HCT116 (cell line): ENCODE measurements around the gene ANO3. TPM values are rescaled to one million over a fixed set of nuclear protein-coding genes. Genes with fewer than 3 reads are reported as not detected.

Experiments
- ATAC-seq: fragments of 200-7000 bp; cut with Tn5 transposase; 2 replicates; pipeline ENCODE4 v1.9.1; 2020; ENCODE audit warnings: mild to moderate bottlenecking, moderate library complexity
- BruUV-seq: library from RNA; stranded (reverse); fragments of 400-500 nt; replicated peaks from 2 replicates; lab custom pipeline; 2021; lab: Mats Ljungman, UMichigan
- CTCF ChIA-PET: fragments of 300-600 bp; sonication (Branson Sonifier 250); formaldehyde crosslinking; loops from one replicate; lab custom pipeline; 2021; ENCODE audit warnings: antibody characterized with exemption; lab: Charles Lee
- POLR2A ChIA-PET: fragments of 300-600, 350-600 bp; sonication (Branson Sonifier 250); formaldehyde crosslinking; loops from one replicate; lab custom pipeline; 2021; ENCODE audit warnings: antibody characterized with exemption; lab: Charles Lee
- RAD21 ChIA-PET, 2 experiments: fragments of 300-600 bp; sonication (Branson Sonifier 250); formaldehyde crosslinking; loops; one replicate each; lab custom pipeline; 2023; ENCODE audit warnings: low total read pairs in 2 of 2; ENCODE audit not compliant: uncharacterized antibody in 2 of 2, unreplicated experiment in 2 of 2, low non-redundant PET in 1 of 2; lab: Charles Lee
- DNase-seq: peaks from one replicate; pipeline ENCODE4 v3.0.0-alpha.2; 2010; ENCODE audit warnings: low read depth, low spot score
- H2AFZ ChIP-seq: fragments of 200-600 bp; shearing (Covaris generic), sonication (generic); 2 replicates; pipeline ENCODE4 v1.6.1; 2017; ENCODE audit warnings: low read depth, mixed run types, mixed read lengths, antibody characterized with exemption, low read length; ENCODE audit not compliant: poor library complexity, severe bottlenecking
- H3K27ac ChIP-seq: 2 replicates; pipeline ENCODE4 v1.5.1; 2012; ENCODE audit warnings: low read depth, low read length
- H3K27me3 ChIP-seq: fragments of 200-600 bp; sonication (generic); 2 replicates; pipeline ENCODE4 v1.6.1; 2016; ENCODE audit warnings: mixed run types, low read length, mixed read lengths; ENCODE audit not compliant: insufficient read depth
- H3K36me3 ChIP-seq, 2 experiments: fragments of 200-500 bp in 1 of 2; fragments of 200-600 bp in 1 of 2; sonication (Bioruptor generic) in 1 of 2; sonication (generic) in 1 of 2; 2 replicates each; pipeline versions ENCODE4 v1.5.1 to v1.6.1; 2014 to 2016; ENCODE audit warnings: low read length in 2 of 2, inconsistent platforms in 1 of 2, mixed read lengths in 1 of 2, mixed run types in 1 of 2; ENCODE audit not compliant: insufficient read depth in 2 of 2, control insufficient read depth in 1 of 2
- H3K4me1 ChIP-seq, 2 experiments: fragments of 200-600 bp in 1 of 2; sonication (generic) in 1 of 2; 2 replicates each; pipeline versions ENCODE4 v1.5.1 to v1.6.1; 2012 to 2017; ENCODE audit warnings: low read length in 2 of 2, inconsistent platforms in 1 of 2, mild to moderate bottlenecking in 1 of 2, mixed read lengths in 1 of 2, mixed run types in 1 of 2, moderate library complexity in 1 of 2; ENCODE audit not compliant: insufficient read depth in 2 of 2, control insufficient read depth in 1 of 2
- H3K4me2 ChIP-seq: fragments of 200-600 bp; sonication (generic); 2 replicates; pipeline ENCODE4 v1.6.1; 2017; ENCODE audit warnings: mixed run types, low read length, mixed read lengths
- H3K4me3 ChIP-seq, 2 experiments: fragments of 200-600 bp in 1 of 2; sonication (generic) in 1 of 2; replicated peaks in 1 of 2; 2 replicates each; pipeline ENCODE4 v1.5.1; 2011 to 2016; ENCODE audit warnings: low read length in 2 of 2, control low read depth in 1 of 2, low read depth in 1 of 2, mild to moderate bottlenecking in 1 of 2, mixed read lengths in 1 of 2, mixed run types in 1 of 2
- H3K79me2 ChIP-seq: fragments of 200-600 bp; sonication (generic); 2 replicates; pipeline ENCODE4 v1.6.1; 2017; ENCODE audit warnings: mild to moderate bottlenecking, mixed run types, low read length, moderate library complexity, mixed read lengths; ENCODE audit not compliant: insufficient read depth
- H3K9ac ChIP-seq: fragments of 200-600 bp; sonication (generic); 2 replicates; pipeline ENCODE4 v1.6.1; 2016; ENCODE audit warnings: low read length, mixed read lengths
- H3K9me2 ChIP-seq: fragments of 200-600 bp; sonication (generic), shearing (Covaris generic); 2 replicates; pipeline ENCODE4 v1.6.1; 2017; ENCODE audit warnings: mixed run types, mild to moderate bottlenecking, moderate library complexity; ENCODE audit not compliant: insufficient read depth
- H3K9me3 ChIP-seq, 2 experiments: fragments of 200-500 bp in 1 of 2; fragments of 200-600 bp in 1 of 2; sonication (Bioruptor generic) in 1 of 2; sonication (generic) in 1 of 2; 2 replicates each; pipeline ENCODE4 v1.6.1; 2014 to 2017; ENCODE audit warnings: low read length in 2 of 2, mixed read lengths in 2 of 2, inconsistent platforms in 1 of 2, low read depth in 1 of 2, mild to moderate bottlenecking in 1 of 2, mixed run types in 1 of 2, moderate library complexity in 1 of 2; ENCODE audit not compliant: control insufficient read depth in 1 of 2, insufficient read depth in 1 of 2
- H4K20me1 ChIP-seq: fragments of 200-600 bp; sonication (generic), shearing (Covaris generic); 2 replicates; pipeline ENCODE4 v1.6.1; 2017; ENCODE audit warnings: mixed run types, mild to moderate bottlenecking, moderate library complexity; ENCODE audit not compliant: insufficient read depth
- CEBPB ChIP-seq: IDR thresholded peaks from 2 replicates; pipeline ENCODE4 v1.6.1; 2012; ENCODE audit warnings: low read depth
- EGR1 ChIP-seq: IDR thresholded peaks from 2 replicates; pipeline ENCODE4 v1.6.1; 2012; ENCODE audit warnings: low read depth
- REST ChIP-seq: IDR thresholded peaks from 2 replicates; pipeline ENCODE4 v1.6.1; 2012; ENCODE audit warnings: low read depth
- SIN3A ChIP-seq: IDR thresholded peaks from 2 replicates; pipeline ENCODE4 v1.6.1; 2012; ENCODE audit warnings: low read depth
- TCF7L2 ChIP-seq: IDR thresholded peaks from 2 replicates; pipeline ENCODE4 v1.7.0; 2011; ENCODE audit warnings: borderline replicate concordance, inconsistent platforms; ENCODE audit not compliant: insufficient read depth, insufficient read length; ENCODE audit errors: extremely low read depth
- ZFX ChIP-seq: fragments of 450-650 bp; IDR thresholded peaks from 2 replicates; pipeline ENCODE4 v1.6.1; 2017
- intact Hi-C: fragments of 100-400 bp; cut with micrococcal nuclease; formaldehyde crosslinking; loops from 2 replicates; pipeline ENCODE4 v1.10.0; 2022
- total RNA-seq: library from RNA; stranded (reverse); gene quantifications from one replicate; pipeline ENCODE4 v1.2.1, GENCODE V29; 2021; ENCODE audit not compliant: unreplicated experiment
- TF ChIP-seq, protein P1 (sequence below): IDR thresholded peaks from 2 replicates; pipeline ENCODE4 v1.6.1; 2011; ENCODE audit warnings: mild to moderate bottlenecking, low read length, moderate library complexity; ENCODE audit not compliant: insufficient replicate concordance; ENCODE audit errors: extremely low read depth

The ANO3 gene
- total RNA-seq, 1 experiment from 2014 or later, result not detected

DNA sequence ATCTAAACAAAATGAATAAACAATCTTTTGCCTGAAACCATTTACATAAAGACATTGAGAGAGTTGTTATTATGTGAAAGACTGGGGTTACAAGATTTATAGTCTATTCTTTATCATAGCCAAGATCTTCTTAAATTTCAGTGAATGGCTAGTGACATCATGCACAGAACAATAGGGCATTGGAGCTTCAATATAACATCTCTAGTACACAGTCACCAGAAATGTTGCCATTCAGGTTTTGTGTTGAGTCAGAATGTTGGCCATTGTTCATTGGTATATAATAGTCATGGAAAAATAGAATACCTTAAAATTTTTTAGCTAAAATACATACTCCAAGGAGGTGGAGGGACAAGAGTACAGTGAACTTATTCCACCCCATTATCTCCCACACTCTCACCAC, 345.6 kb downstream of the ANO3 start:
- H3K4me3 ChIP-seq, result no peak overlapping the region
- intact Hi-C loops, result no loop called here
- H3K36me3 ChIP-seq, result no peaks in the 10 kb centered on the region
- no peak overlapping the region for H3K27ac ChIP-seq
- TF ChIP-seq REST, result no peak
- H3K4me1 ChIP-seq, result no peaks in the 10 kb centered on the region
- no peaks in the 10 kb centered on the region for H4K20me1 ChIP-seq
- H3K27me3 ChIP-seq, result no peaks in the 10 kb centered on the region
- no peaks in the 10 kb centered on the region for H3K9me2 ChIP-seq
- no peak overlapping the region for H3K4me2 ChIP-seq
- peaks cover 6 to 10% of the 10 kb centered on the region in 2 experiments; a peak in 2 of 4 replicates for H3K9me3 ChIP-seq
- ChIA-PET CTCF (no interaction called here), RAD21 (no interaction called here), POLR2A (no interaction called here)
- DNase-seq (no peak), ATAC-seq (no peak)
- no peak overlapping the region for H2AFZ ChIP-seq
- no TSS peak for BruUV-seq
- no peaks in the 10 kb centered on the region for H3K79me2 ChIP-seq
- no peak overlapping the region for H3K9ac ChIP-seq

DNA sequence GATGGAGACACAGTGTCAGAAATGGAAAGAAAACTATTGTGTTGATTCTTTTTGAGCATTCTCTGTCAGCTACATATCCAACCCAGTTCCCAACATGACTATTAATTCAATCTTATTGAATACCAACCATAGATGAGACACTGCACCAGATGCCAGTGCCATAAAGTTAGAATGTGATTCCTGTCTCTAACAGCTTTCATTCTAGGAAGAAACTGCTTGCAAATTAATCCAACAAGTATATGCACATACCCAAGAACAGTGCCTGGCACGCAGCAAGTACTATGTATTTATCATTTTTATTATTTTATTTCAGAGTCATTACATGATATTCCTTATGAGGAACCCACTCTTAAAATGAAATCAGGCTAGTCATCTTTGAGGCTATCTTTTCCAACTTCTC, 355.4 kb downstream of the ANO3 start:
- ATAC-seq (no peak), DNase-seq (no peak)
- Histone ChIP-seq H3K27ac (no peak overlapping the region), H3K4me2 (no peak overlapping the region), H3K4me1 (no peaks in the 10 kb centered on the region), H3K9me2 (no peaks in the 10 kb centered on the region), H3K79me2 (no peaks in the 10 kb centered on the region), H3K4me3 (no peak overlapping the region)
- RAD21 ChIA-PET, result no interaction called here
- TF ChIP-seq TCF7L2 (no peak), EGR1 (no peak), CEBPB (no peak), SIN3A (no peak), ZFX (no peak)
- TF ChIP-seq, protein P1, sequence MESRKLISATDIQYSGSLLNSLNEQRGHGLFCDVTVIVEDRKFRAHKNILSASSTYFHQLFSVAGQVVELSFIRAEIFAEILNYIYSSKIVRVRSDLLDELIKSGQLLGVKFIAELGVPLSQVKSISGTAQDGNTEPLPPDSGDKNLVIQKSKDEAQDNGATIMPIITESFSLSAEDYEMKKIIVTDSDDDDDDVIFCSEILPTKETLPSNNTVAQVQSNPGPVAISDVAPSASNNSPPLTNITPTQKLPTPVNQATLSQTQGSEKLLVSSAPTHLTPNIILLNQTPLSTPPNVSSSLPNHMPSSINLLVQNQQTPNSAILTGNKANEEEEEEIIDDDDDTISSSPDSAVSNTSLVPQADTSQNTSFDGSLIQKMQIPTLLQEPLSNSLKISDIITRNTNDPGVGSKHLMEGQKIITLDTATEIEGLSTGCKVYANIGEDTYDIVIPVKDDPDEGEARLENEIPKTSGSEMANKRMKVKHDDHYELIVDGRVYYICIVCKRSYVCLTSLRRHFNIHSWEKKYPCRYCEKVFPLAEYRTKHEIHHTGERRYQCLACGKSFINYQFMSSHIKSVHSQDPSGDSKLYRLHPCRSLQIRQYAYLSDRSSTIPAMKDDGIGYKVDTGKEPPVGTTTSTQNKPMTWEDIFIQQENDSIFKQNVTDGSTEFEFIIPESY, result no peak
- TF ChIP-seq, all 23 proteins: peak for 0
- BruUV-seq, result no TSS peak
- Histone ChIP-seq H2AFZ (no peak overlapping the region), H3K9ac (no peak overlapping the region), H3K27me3 (no peaks in the 10 kb centered on the region), H3K36me3 (no peaks in the 10 kb centered on the region), H3K9me3 (peaks cover 0 to 5% of the 10 kb centered on the region in 2 experiments; a peak in 2 of 4 replicates), H4K20me1 (no peaks in the 10 kb centered on the region)
- POLR2A ChIA-PET, result no interaction called here
- CTCF ChIA-PET, result no interaction called here
- intact Hi-C loops, result no loop called here
